Measurements from ENCODE around the gene SSBP3. TPM values are rescaled to one million over a fixed set of nuclear protein-coding genes. Genes with fewer than 3 reads are reported as not detected.

SSBP3 gene
- total RNA-seq, 1 experiment from 2014 or later, result 15.0 TPM

GRCh38 chr1:54402896-54403295, 3.3 kb downstream of the SSBP3 start:
- no TSS peak for BruUV-seq (replicated peaks)
- peaks cover 21% of the 10 kb centered on the region for H3K4me1 ChIP-seq (ENCODE audit: insufficient read depth, low read length)
- H4K20me1 ChIP-seq (ENCODE audit: low read length), result peaks cover 8% of the 10 kb centered on the region; the same call in 1 of the 2 replicates
- no peaks in the 10 kb centered on the region for H3K9me3 ChIP-seq (ENCODE audit: low read length)
- no peak overlapping the region for H2AFZ ChIP-seq (ENCODE audit: low read length)
- CTCF ChIA-PET, result no interaction called here
- H3K27me3 ChIP-seq (ENCODE audit: low read length), result no peaks in the 10 kb centered on the region
- no peaks in the 10 kb centered on the region for H3K9me2 ChIP-seq (replicated peaks; ENCODE audit: low read length)
- peaks cover 26% of the 10 kb centered on the region for H3K36me3 ChIP-seq (ENCODE audit: low read depth, low read length)
- ATAC-seq (no peak), DNase-seq (no peak)
- intact Hi-C loops (cut with micrococcal nuclease), result loop anchor here (10.0 kb wide), 2 partner anchors 198 to 392 kb away; partner anchors contain the start of genes CYB5RL and MRPL37
- H3K4me3 ChIP-seq (ENCODE audit: low read length), result no peak overlapping the region
- H3F3A ChIP-seq (ENCODE audit: low read length, unreplicated experiment), result peaks cover 3% of the 10 kb centered on the region
- H3K4me2 ChIP-seq (ENCODE audit: low read length), result no peak overlapping the region; the same call in 1 of the 2 replicates
- H3K9ac ChIP-seq (ENCODE audit: low read length), result no peak overlapping the region
- POLR2A ChIA-PET (ENCODE audit: unreplicated experiment), result no interaction called here
- no peak overlapping the region for H3K27ac ChIP-seq (ENCODE audit: low read length)
- peaks cover 16% of the 10 kb centered on the region for H3K79me2 ChIP-seq (ENCODE audit: low read length)
- TF ChIP-seq EZH2 (IDR thresholded peaks at IDR 0.05; ENCODE audit: low read length, unreplicated experiment), result no peak
- no peak for TF ChIP-seq EZH2phosphoT487 (IDR thresholded peaks at IDR 0.05; ENCODE audit: borderline replicate concordance, low read length)
- no peak for TF ChIP-seq CTCF (conservative IDR thresholded peaks at IDR 0.05; ENCODE audit: low read depth, low read length)

GRCh38 chr1:54401799-54402198, 4.4 kb downstream of the SSBP3 start:
- BruUV-seq (replicated peaks), result no TSS peak
- Histone ChIP-seq H3K4me2 (ENCODE audit: low read length) (no peak overlapping the region), H3K36me3 (ENCODE audit: low read depth, low read length) (peaks cover 26% of the 10 kb centered on the region), H2AFZ (ENCODE audit: low read length) (no peak overlapping the region), H3K79me2 (ENCODE audit: low read length) (peaks cover 16% of the 10 kb centered on the region), H3K27ac (ENCODE audit: low read length) (no peak overlapping the region), H3K9me3 (ENCODE audit: low read length) (no peaks in the 10 kb centered on the region), H3K9me2 (replicated peaks; ENCODE audit: low read length) (no peaks in the 10 kb centered on the region), H3K27me3 (ENCODE audit: low read length) (no peaks in the 10 kb centered on the region), H4K20me1 (ENCODE audit: low read length) (peaks cover 8% of the 10 kb centered on the region; the same call in 1 of the 2 replicates), H3F3A (ENCODE audit: low read length, unreplicated experiment) (no peaks in the 10 kb centered on the region), H3K4me1 (ENCODE audit: insufficient read depth, low read length) (peaks cover 19% of the 10 kb centered on the region), H3K4me3 (ENCODE audit: low read length) (no peak overlapping the region), H3K9ac (ENCODE audit: low read length) (no peak overlapping the region)
- no peak for DNase-seq
- no peak for ATAC-seq
- POLR2A ChIA-PET (ENCODE audit: unreplicated experiment), result no interaction called here
- CTCF ChIA-PET, result no interaction called here
- no peak for TF ChIP-seq EZH2phosphoT487 (IDR thresholded peaks at IDR 0.05; ENCODE audit: borderline replicate concordance, low read length)
- no peak for TF ChIP-seq CTCF (conservative IDR thresholded peaks at IDR 0.05; ENCODE audit: low read depth, low read length)
- TF ChIP-seq EZH2 (IDR thresholded peaks at IDR 0.05; ENCODE audit: low read length, unreplicated experiment), result no peak
- intact Hi-C loops (cut with micrococcal nuclease), result loop anchor here (10.0 kb wide), 2 partner anchors 197 to 393 kb away; partner anchors contain the start of genes CYB5RL and MRPL37

GRCh38 chr1:54400329-54400728, 5.9 kb downstream of the SSBP3 start:
- H3K27me3 ChIP-seq (ENCODE audit: low read length), result no peaks in the 10 kb centered on the region
- DNase-seq (no peak), ATAC-seq (no peak)
- no peak overlapping the region for H3K27ac ChIP-seq (ENCODE audit: low read length)
- peaks cover 19% of the 10 kb centered on the region for H3K4me1 ChIP-seq (ENCODE audit: insufficient read depth, low read length)
- peaks cover 16% of the 10 kb centered on the region for H3K79me2 ChIP-seq (ENCODE audit: low read length)
- intact Hi-C loops (cut with micrococcal nuclease), result loop anchor here (10.0 kb wide), 2 partner anchors 196 to 394 kb away; partner anchors contain the start of genes CYB5RL and MRPL37
- ChIA-PET CTCF (no interaction called here), POLR2A (ENCODE audit: unreplicated experiment) (no interaction called here)
- no peaks in the 10 kb centered on the region for H3K9me3 ChIP-seq (ENCODE audit: low read length)
- H3K4me2 ChIP-seq (ENCODE audit: low read length), result no peak overlapping the region
- H3K9me2 ChIP-seq (replicated peaks; ENCODE audit: low read length), result no peaks in the 10 kb centered on the region
- no peak overlapping the region for H2AFZ ChIP-seq (ENCODE audit: low read length)
- no TSS peak for BruUV-seq (replicated peaks)
- no peak overlapping the region for H3K9ac ChIP-seq (ENCODE audit: low read length)
- TF ChIP-seq EZH2 (IDR thresholded peaks at IDR 0.05; ENCODE audit: low read length, unreplicated experiment), result no peak
- TF ChIP-seq EZH2phosphoT487 (IDR thresholded peaks at IDR 0.05; ENCODE audit: borderline replicate concordance, low read length), result no peak
- TF ChIP-seq CTCF (conservative IDR thresholded peaks at IDR 0.05; ENCODE audit: low read depth, low read length), result no peak
- no peaks in the 10 kb centered on the region for H3F3A ChIP-seq (ENCODE audit: low read length, unreplicated experiment)
- peaks cover 8% of the 10 kb centered on the region; the same call in 1 of the 2 replicates for H4K20me1 ChIP-seq (ENCODE audit: low read length)
- peaks cover 26% of the 10 kb centered on the region for H3K36me3 ChIP-seq (ENCODE audit: low read depth, low read length)
- no peak overlapping the region for H3K4me3 ChIP-seq (ENCODE audit: low read length)
